A549 (cell line): Measurements from ENCODE around the gene CHRNA4. TPM values are rescaled to one million over a fixed set of nuclear protein-coding genes. Genes with fewer than 3 reads are reported as not detected.

Experiments
- ATAC-seq, 2 experiments: fragments of 200-7000 bp in 1 of 2; fragments of >200 bp in 1 of 2; cut with Nextera tagmentation in 1 of 2; cut with Tn5 transposase in 1 of 2; 3 replicates each; pipeline versions ENCODE4 v1.8.0 to v1.9.1; 2018 to 2020; ENCODE audit warnings: mild to moderate bottlenecking in 1 of 2, moderate library complexity in 1 of 2
- CTCF ChIA-PET: fragments of 300-600 bp; sonication (Branson Sonifier 250); formaldehyde crosslinking; extraction: SDS; loops from one replicate; lab custom pipeline; 2021; ENCODE audit warnings: antibody characterized with exemption, inconsistent platforms; lab: Yijun Ruan, JAX
- POLR2A ChIA-PET: fragments of 350-600 bp; formaldehyde crosslinking; extraction: SDS; loops from one replicate; lab custom pipeline; 2021; ENCODE audit warnings: antibody characterized with exemption, inconsistent platforms; lab: Yijun Ruan, JAX
- DNase-seq, 2 experiments: peaks; one replicate each; pipeline versions ENCODE4 v3.0.0 to v3.0.0-alpha.2; 2011 to 2016; ENCODE audit warnings: low read depth in 1 of 2, low spot score in 1 of 2
- FAIRE-seq: peaks from 2 replicates; lab custom pipeline; 2011; peaks lifted over from hg19 to GRCh38; lab: Jason Lieb, UNC
- H3K27ac ChIP-seq, 2 experiments: fragments of >200 bp; sonication (Bioruptor Twin); formaldehyde crosslinking; 3 replicates each; pipeline ENCODE4 v1.5.1; 2016 to 2017
- H3K4me1 ChIP-seq: fragments of >200 bp; sonication (Bioruptor Twin); formaldehyde crosslinking; 3 replicates; pipeline ENCODE4 v1.6.1; 2016
- H3K4me2 ChIP-seq: fragments of >200 bp; sonication (Bioruptor Twin); formaldehyde crosslinking; 3 replicates; pipeline ENCODE4 v1.6.1; 2016
- H3K4me3 ChIP-seq: fragments of >200 bp; sonication (Bioruptor Twin); formaldehyde crosslinking; 3 replicates; pipeline ENCODE4 v1.5.1; 2016
- H3K9me3 ChIP-seq: fragments of >200 bp; sonication (Bioruptor Twin); formaldehyde crosslinking; 3 replicates; pipeline ENCODE4 v1.6.1; 2016
- BHLHE40 ChIP-seq: IDR thresholded peaks from 2 replicates; pipeline ENCODE4 v1.6.1; 2012; ENCODE audit warnings: low read depth, low read length, inconsistent platforms
- CBX2 ChIP-seq: fragments of 200-600 bp; sonication (generic); IDR thresholded peaks from 2 replicates; pipeline ENCODE4 v1.6.1; 2016; ENCODE audit warnings: low read depth, mild to moderate bottlenecking, borderline replicate concordance
- CBX8 ChIP-seq: fragments of 200-600 bp; sonication (generic); IDR thresholded peaks from 2 replicates; pipeline ENCODE4 v1.6.1; 2016
- CHD2 ChIP-seq: fragments of 150-350 bp; IDR thresholded peaks from 2 replicates; pipeline ENCODE4 v1.6.1; 2014; ENCODE audit warnings: low read length; ENCODE audit not compliant: partially characterized antibody
- EHMT2 ChIP-seq: fragments of 200-600 bp; sonication (generic); IDR thresholded peaks from 2 replicates; pipeline ENCODE4 v1.6.1; 2016; ENCODE audit warnings: antibody characterized with exemption, low read depth, mild to moderate bottlenecking, moderate library complexity
- ELK1 ChIP-seq: fragments of 150-350 bp; IDR thresholded peaks from 2 replicates; pipeline ENCODE4 v1.6.1; 2014; ENCODE audit warnings: low read depth, mild to moderate bottlenecking, low read length
- EP300 ChIP-seq, 2 experiments: fragments of >200 bp; sonication (Bioruptor Twin); formaldehyde crosslinking; IDR thresholded peaks; 2 replicates in 1 of 2; 3 replicates in 1 of 2; pipeline ENCODE4 v1.6.1; 2016 to 2017
- HOXB5 ChIP-seq: fragments of 250-450 bp; sonication (Bioruptor Pico); IDR thresholded peaks from 2 replicates; pipeline ENCODE4 v1.5.0; 2020; ENCODE audit warnings: mild to moderate bottlenecking, moderate library complexity
- JUN ChIP-seq, 2 experiments: fragments of >200 bp; sonication (Bioruptor Twin); formaldehyde crosslinking; IDR thresholded peaks; 2 replicates in 1 of 2; 3 replicates in 1 of 2; pipeline ENCODE4 v1.6.1; 2016 to 2017
- KDM1A ChIP-seq: fragments of 200-600 bp; sonication (generic); IDR thresholded peaks from 2 replicates; pipeline ENCODE4 v1.6.1; 2016; ENCODE audit warnings: low read depth, mild to moderate bottlenecking
- MYC ChIP-seq: IDR thresholded peaks from 2 replicates; pipeline ENCODE4 v1.6.1; 2012; ENCODE audit warnings: mild to moderate bottlenecking, inconsistent platforms, low read length, improper control_type of control experiment, borderline replicate concordance
- NPAS2 ChIP-seq: fragments of 250-450 bp; sonication (Bioruptor Pico); IDR thresholded peaks from 2 replicates; pipeline ENCODE4 v1.8.0; 2022; ENCODE audit warnings: mild to moderate bottlenecking, moderate library complexity, borderline replicate concordance
- PBX3 ChIP-seq: IDR thresholded peaks from 2 replicates; pipeline ENCODE4 v1.6.1; 2012
- RARB ChIP-seq: fragments of 250-450 bp; sonication (Bioruptor Pico); IDR thresholded peaks from 2 replicates; pipeline ENCODE4 v1.8.0; 2021; ENCODE audit warnings: mild to moderate bottlenecking, moderate library complexity
- RNF2 ChIP-seq: fragments of 200-600 bp; sonication (generic); IDR thresholded peaks from 2 replicates; pipeline ENCODE4 v1.6.1; 2016; ENCODE audit warnings: low read depth, mild to moderate bottlenecking, antibody characterized with exemption, moderate library complexity, borderline replicate concordance
- SMC3 ChIP-seq: fragments of >200 bp; sonication (Bioruptor Twin); formaldehyde crosslinking; IDR thresholded peaks from 3 replicates; pipeline ENCODE4 v1.6.1; 2018; ENCODE audit warnings: inconsistent platforms
- SREBF2 ChIP-seq: fragments of 450-650 bp; IDR thresholded peaks from 2 replicates; pipeline ENCODE4 v1.6.1; 2014; ENCODE audit warnings: mild to moderate bottlenecking, moderate library complexity
- ZNF302 ChIP-seq: fragments of 250-450 bp; sonication (Bioruptor Pico); IDR thresholded peaks from 2 replicates; pipeline ENCODE4 v1.9.0; 2021; ENCODE audit warnings: inconsistent platforms, mild to moderate bottlenecking, moderate library complexity
- ZSCAN20 ChIP-seq: fragments of 250-450 bp; sonication (Bioruptor Pico); IDR thresholded peaks from 2 replicates; pipeline ENCODE4 v1.8.0; 2022; ENCODE audit warnings: mild to moderate bottlenecking, moderate library complexity
- WGBS: methylation state at CpG from one replicate; pipeline ENCODE4 v1.1.6; 2017; ENCODE audit errors: missing lambda C conversion rate; 5-methylcytosine and 5-hydroxymethylcytosine counted together
- polyA plus RNA-seq, 4 experiments: library from polyadenylated mRNA; depleted of rRNA in 3 of 4; stranded (reverse); fragments of >200 nt; fragmentation: RNase III in 1 of 4; extraction: RNeasy Plus Mini Kit Qiagen cat#74134 plus additional on column Dnase treatment in 1 of 4; gene quantifications; 2 replicates in 3 of 4; 3 replicates in 1 of 4; pipeline ENCODE4 v1.2.3, GENCODE V29; 2011 to 2017

Gene CHRNA4
- polyA plus RNA-seq, 2 of the 4 experiments (the other 2 are of a cell fraction) = 0.03 to 0.23 TPM

- H3K9me3 ChIP-seq = no peaks in the 10 kb centered on the region
- H3K4me3 ChIP-seq = no peak overlapping the region
- DNase-seq (no peak), ATAC-seq (peak in 1 of 2 experiments; percentile 11; a peak in 3 of 6 replicates), FAIRE-seq (no peak)
- no peak overlapping the region for H3K4me2 ChIP-seq
- 79% methylated on average over 15 of the region's 16 CpGs for WGBS
- H3K27ac ChIP-seq = no peak overlapping the region
- ChIA-PET CTCF (interaction anchor here (0.7 to 2.3 kb wide), 4 partner anchors 18 to 52 kb away, joined by 3 to 11 read pairs (median 4); no protein-coding TSS in a partner anchor), POLR2A (no interaction called here)
- 0 out of 3 replicates have a peak, but pooled peaks cover 4% of the 10 kb centered on the region for H3K4me1 ChIP-seq
- no peak for TF ChIP-seq SMC3
- TF ChIP-seq ZNF302 (CRISPR knock-in tag) = no peak
- no peak for TF ChIP-seq ELK1
- no peak for TF ChIP-seq KDM1A
- TF ChIP-seq CBX8 = no peak
- TF ChIP-seq EHMT2 = no peak
- no peak for TF ChIP-seq ZSCAN20 (CRISPR knock-in tag)
Measured at GRCh38 chr20:63362436-63363009, 1.4 kb upstream of the CHRNA4 start.

GRCh38 chr20:63361519-63362435, 628 bp upstream of the CHRNA4 start:
- no peak for FAIRE-seq
- TF ChIP-seq JUN (IDR thresholded peaks at IDR 0.05) = no peak
- TF ChIP-seq EHMT2 = no peak
- TF ChIP-seq MYC = no peak
- no peak for TF ChIP-seq BHLHE40
- TF ChIP-seq CHD2 = no peak
- no peak for TF ChIP-seq PBX3
- TF ChIP-seq SREBF2 = no peak
- no peak for TF ChIP-seq CBX2
- no peak for TF ChIP-seq HOXB5 (CRISPR knock-in tag)
- TF ChIP-seq RNF2 = no peak
- TF ChIP-seq EP300 (IDR thresholded peaks at IDR 0.05) = no peak
- TF ChIP-seq NPAS2 (CRISPR knock-in tag) = no peak
- TF ChIP-seq RARB = no peak
- TF ChIP-seq, all 56 proteins: peak for 0
- CTCF ChIA-PET = interaction anchor here (0.7 to 4.8 kb wide), 4 partner anchors 19 to 53 kb away, joined by 3 to 21 read pairs (median 8); no protein-coding TSS in a partner anchor

More at GRCh38 chr20:63361519-63362435, 628 bp upstream of the CHRNA4 start:
- POLR2A ChIA-PET = no interaction called here
- ATAC-seq (peak in 1 of 2 experiments; percentile 36; a peak in 3 of 6 replicates), DNase-seq (no peak)
- WGBS = 41% methylated on average over 39 of the region's 50 CpGs
- Histone ChIP-seq H3K9me3 (no peaks in the 10 kb centered on the region), H3K27ac (no peak overlapping the region), H3K4me1 (0 out of 3 replicates have a peak, but pooled peaks cover 4% of the 10 kb centered on the region), H3K4me2 (no peak overlapping the region; the same call in 2 of the 3 replicates), H3K4me3 (no peak overlapping the region)
